ENCODE results near the gene NEIL3.

Gene NEIL3

GRCh38 chr4:177309522-177310371, at the start of gene NEIL3:
Gene NEIL3 (plus strand): TSS chr4:177309874. CDS start chr4:177309954, 80 bp downstream.
- peak; percentile 98 for DNase-seq

GRCh38 chr4:177263818-177264217, 45.9 kb upstream of the NEIL3 start:
- no peak for DNase-seq

DNA sequence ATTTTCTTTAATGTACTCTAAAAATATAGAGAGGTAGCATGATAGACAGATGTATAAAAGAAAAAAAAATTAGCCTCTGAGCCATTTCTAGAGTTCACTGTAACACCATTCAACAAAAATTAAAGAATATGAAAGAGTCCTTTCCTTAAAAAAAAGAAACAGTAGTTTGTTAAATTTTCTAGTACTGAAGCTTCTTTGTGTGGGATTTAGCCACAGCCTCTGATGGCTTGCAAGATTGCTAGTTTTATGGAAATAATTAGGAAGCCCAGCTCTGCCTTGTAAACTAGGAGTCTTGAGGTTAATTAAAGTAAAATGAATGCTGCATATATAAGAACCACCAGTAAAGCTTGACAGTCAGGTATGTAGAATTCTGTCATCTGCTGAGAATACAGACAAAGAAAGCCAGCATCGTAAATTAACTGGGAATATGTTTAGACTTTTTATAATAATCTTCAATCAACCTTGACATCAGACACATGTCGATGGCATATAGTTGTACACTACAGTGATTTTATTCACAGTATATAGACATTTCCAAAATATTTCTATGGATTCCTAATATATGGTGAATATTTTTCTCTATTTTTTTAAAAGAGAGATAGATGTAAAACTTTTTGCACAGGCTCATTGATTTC, 44.8 kb upstream of the NEIL3 start:
- DNase-seq, result no peak

DNA sequence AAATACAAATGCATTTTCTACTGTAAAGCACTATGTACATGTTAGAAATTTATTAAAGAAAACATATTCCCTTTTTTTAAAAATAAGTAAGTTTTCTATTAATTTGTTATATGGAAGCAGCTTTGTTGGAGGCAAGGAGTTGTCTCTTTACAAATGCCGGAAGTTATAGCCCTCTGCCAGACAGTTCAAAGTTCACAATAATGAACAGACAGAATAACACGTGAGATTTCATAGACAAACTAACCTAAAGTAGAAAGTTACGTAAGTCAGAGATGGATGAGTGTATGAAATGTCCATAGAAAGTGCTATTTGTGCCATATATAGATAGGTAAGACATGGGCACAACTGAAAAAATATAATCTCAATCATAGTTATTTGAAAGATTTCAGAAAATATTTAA, 43.9 kb upstream of the NEIL3 start:
- DNase-seq, result no peak

DNA sequence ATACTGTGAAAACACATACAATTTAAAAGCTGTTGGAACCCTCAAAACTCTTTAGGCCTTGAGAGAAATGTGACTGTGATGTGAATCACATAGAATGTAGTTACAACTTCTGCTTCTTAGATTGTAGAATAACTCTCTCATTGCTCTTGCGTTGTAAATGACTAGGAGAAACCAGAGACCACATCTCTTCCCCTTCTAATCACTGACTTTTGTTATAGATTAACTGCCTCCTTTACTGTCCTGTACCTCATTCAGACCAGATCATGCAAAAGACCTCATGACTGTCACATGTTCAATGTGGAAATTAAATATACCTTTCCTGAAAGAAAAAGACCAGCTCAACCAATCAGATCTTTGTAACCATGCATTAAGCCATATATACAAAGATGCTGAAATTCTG, 43.2 kb upstream of the NEIL3 start:
- peak; percentile 14 for DNase-seq

DNA sequence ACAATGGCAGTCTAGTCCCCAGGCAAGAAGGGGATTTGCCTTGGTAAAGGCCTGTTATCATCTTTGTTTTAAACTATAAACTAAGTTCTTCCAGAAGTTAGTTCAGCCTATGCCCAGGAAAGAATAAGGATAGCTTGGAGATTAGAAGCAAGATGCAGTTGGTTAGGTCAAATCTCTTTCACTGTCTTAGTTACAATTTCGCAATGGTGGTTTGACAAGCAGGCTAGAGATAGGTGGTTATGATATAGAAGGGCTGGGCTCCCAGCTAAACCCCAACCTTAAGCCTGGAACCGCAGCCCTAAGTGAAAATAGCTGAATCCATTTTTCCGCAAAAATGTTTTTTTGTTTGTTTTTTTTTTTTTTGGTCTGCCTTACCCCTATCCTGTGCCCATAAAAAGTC, 41.8 kb upstream of the NEIL3 start:
- peak; percentile 62 for DNase-seq

- DNase-seq, result peak; percentile 13
These were observed 38.6 kb upstream of the NEIL3 start for GRCh38 chr4:177271091-177271490.

DNA sequence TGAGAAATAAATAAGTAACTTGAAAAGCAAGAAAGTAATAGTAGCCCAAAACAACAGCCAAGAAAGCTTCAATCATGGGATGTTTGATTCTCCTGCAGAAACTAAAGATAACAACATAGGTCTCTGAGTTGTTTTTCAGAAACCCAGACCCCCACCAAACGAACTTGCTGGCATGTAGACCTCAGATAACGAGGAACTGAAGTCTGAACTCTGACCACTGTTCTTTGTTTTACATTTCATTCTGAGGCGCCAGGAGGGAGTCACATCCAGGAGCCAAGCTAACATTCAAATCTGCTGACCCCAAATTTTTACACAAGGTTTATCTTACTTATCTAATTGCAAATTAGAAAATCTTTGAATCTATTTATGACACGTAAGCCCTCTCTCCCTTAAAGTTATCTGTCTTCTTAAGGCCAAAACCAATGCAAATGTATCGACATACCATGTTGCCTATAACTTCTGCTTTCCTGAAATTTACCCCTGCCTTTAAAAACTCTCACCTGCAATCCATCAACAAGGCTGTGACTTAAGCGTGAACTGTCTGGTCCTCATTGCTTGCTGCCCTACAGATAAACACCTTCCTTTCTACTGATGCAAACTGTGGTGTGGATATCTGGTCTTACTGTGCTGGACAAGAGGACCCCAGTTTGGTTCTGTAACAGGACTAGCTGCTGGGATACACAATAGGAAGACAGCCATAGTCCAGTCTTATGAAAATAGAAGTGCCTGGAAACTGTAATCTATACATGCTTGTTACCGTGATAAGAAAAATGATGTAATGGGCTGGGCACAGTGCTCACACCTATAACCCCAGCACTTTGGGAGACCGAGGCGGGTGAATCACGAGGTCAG, 37.5 kb upstream of the NEIL3 start:
- peak; percentile 75 for DNase-seq

GRCh38 chr4:177275999-177276398, 33.7 kb upstream of the NEIL3 start:
- DNase-seq, result no peak

DNA sequence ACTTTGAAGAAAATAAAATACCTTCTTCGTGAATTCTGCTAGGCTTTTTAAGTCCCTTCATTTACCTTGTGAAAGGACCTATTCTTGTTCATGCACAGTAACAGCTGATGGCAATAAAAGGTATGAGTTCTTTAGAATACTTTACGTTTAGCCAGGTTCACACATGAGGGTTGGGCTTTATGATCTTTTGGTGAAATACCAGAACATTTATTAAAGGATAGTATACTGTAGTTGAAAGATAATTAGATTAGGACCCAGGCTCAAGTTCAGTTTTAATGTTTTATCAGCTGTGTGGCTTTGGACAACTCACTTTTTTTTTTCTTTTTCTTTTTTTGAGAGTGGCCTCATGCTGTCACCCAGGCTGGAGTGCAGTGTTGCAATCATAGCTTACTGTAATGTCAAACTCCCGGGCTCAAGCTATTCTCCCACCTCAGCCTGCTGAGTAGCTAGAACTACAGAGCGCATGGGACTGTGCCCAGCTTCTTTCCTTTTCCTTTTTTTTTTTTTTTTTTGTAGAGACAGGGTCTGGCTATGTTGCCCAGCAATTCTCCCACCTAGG, 28.2 kb upstream of the NEIL3 start:
- peak; percentile 38 for DNase-seq

GRCh38 chr4:177282284-177282835, 27.3 kb upstream of the NEIL3 start:
- no peak for DNase-seq

GRCh38 chr4:177283167-177283566, 26.5 kb upstream of the NEIL3 start:
- no peak for DNase-seq

DNA sequence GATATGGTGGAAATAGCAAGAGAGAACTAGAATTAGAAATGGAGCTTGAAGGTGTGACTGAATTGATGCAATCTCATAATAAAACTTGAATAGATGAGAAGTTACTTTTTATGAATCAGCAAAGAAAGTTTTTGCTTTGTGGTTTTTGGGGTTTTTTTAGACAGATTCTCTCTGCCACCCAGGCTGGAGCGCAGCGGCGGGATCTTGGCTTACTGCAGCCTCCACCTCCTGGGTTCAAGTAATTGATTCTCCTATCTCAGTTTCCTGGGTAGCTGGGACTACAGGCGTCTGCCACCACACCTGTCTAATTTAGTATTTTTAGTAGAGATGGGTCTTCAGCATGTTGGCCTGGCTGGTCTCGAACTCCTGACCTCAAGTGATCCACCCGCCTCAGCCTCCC, 23.7 kb upstream of the NEIL3 start:
- DNase-seq, result no peak

DNA sequence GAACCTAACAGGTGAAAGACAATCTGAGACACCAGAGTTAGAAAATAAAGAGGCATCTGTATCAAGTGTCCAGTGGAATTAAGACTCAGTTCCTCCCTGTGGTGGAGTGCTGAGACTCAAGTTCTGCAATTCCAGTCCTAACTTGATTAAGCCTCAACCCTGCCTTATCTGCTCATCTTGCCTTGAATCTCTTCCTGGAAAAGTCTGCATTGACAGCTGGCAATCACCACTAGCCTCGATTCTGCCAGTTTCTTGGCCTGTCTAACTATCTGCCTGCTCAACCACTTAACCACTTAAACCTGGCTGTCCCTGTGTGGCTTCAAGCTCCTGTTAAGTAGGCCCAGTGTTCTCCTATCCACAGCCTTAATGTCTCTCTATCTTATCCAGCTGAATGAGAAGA, 22.4 kb upstream of the NEIL3 start:
- peak; percentile 86 for DNase-seq

GRCh38 chr4:177288335-177288734, 21.3 kb upstream of the NEIL3 start:
- DNase-seq, result no peak

DNA sequence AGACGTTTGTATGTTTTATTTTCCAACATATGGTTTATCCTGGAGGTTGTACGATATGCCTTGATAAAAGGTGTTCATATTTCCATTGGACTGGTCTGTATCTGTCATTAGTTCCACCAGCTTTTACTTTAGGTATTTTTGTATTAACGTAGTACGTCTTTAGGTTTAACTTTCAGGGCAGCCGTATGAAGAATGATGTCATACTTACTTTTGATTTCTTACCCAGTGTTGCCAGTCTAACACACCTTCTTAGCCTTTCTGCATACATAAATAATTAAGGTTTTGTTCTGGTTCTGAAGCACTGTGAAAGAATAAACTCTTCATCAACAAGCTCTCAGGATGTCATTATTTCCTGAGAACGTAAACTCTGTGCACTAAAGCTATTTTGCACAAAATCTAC, 18.9 kb upstream of the NEIL3 start:
- no peak for DNase-seq

GRCh38 chr4:177292171-177292570, 17.5 kb upstream of the NEIL3 start:
- DNase-seq, result no peak

DNA sequence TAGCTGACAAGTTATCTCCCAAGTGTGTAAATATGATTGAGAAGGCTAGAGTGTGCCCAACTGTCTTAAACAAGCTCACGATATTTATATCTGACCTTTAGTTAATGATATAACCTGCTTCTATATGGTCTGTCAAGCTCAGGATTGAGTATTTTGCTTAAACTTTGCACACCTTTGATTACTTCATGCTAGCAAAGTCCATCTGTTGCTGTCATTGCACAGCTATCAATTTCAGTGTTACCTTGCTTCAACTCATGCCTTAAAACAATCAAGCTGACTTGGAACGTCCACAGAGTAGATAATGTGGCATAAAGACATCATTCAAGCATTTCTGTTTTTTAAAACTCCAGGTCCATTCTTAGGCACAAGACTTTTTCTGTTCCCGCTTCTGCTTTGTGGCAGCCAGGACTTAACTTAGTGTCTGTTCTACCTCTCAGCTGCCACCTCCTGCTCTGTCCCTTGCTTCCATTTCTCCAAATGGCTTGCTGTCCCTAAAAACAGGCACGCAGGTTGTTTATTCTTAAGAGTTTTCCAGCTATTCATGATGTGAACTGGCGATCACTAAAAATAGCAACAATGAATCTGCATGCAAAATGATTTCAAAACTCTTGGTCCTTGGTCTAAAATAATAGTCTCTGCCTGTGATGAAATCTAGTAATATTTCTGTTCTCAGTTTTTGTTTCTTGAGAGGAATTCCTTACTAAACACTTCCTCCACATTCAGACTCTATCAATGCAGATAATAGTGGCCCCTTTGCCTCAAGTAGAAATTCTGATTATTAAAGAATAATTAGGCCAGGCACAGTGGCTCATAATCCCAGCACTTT, 16.3 kb upstream of the NEIL3 start:
- DNase-seq, result no peak

DNA sequence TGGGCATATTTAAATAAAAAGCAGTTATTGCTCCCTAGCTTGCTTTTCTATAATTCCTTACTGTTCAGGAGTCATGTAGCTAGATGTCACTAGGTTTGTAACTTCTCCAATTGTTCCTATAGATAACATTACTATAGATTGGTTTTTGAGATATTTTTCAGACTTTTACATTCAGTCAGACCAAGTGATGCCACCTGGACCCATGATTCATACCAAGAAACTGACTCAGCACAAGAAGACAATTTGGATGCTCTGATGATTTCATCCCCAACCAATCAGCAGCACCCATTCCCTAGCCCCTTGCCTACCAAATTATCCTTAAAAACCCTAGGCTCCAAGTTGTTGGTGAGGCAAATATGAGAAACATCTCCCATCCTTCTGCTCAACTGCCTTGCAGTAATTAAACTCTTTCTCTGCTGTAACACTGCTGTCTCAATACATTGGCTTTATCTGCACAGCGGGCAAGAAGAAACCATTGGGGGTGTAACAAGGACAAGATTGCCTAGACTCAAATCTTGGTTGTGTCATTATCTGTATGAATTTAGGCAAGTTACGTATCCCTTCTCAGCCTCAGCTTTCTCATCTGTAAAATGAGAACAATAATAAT, 11.8 kb upstream of the NEIL3 start:
- DNase-seq, result peak; percentile 16

DNA sequence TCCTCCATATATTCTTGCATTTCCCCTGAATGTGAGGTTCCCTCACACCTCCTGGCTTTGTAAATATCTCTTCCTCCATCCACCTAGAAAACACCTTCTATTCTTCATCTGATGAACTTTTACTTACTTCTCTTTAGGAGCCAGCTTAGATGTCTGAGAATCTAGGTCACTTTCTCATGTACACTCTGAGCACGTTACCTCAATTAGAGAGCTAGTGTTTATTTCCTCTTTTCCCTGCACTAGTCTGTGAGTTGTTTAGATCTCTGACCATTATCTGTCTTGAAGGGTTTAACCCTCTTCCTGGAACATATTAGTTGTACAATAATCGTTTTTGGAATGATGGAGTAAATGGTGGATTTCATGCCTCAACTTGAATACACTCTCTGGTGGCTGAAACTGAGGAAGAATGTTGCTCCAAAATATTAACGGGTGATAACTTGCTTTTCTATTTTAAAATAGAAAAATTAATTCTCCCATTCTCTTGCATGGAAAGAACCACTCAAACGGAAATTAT, 8.5 kb upstream of the NEIL3 start:
- peak; percentile 58 for DNase-seq

GRCh38 chr4:177302371-177303100, 7.1 kb upstream of the NEIL3 start:
- no peak for DNase-seq
